GM18505 (cell line): ENCODE measurements around the gene LCORL.
A peak's percentile ranks its signal among the peaks of the same experiment; 100 is the strongest.
"Not testable (repeated sequence)": the region's sequence is repeated elsewhere in the genome, so short reads cannot be mapped to it uniquely, and the experiment has no call there.

Source experiments
- ATAC-seq: cut with Tn5 transposase; IDR thresholded peaks from one replicate; pipeline ENCODE4 v1.9.1; 2021; ENCODE audit not compliant: unreplicated experiment
- POLR2A ChIP-seq: IDR thresholded peaks from 4 replicates; pipeline ENCODE4 v1.6.1; 2011; ENCODE audit warnings: borderline replicate concordance; ENCODE audit not compliant: insufficient read depth, insufficient read length; ENCODE audit errors: extremely low read depth

The LCORL gene

GRCh38 chr4:18034099-18034498, 12.5 kb upstream of the LCORL start:
- ATAC-seq = no peak
- no peak for TF ChIP-seq POLR2A

DNA sequence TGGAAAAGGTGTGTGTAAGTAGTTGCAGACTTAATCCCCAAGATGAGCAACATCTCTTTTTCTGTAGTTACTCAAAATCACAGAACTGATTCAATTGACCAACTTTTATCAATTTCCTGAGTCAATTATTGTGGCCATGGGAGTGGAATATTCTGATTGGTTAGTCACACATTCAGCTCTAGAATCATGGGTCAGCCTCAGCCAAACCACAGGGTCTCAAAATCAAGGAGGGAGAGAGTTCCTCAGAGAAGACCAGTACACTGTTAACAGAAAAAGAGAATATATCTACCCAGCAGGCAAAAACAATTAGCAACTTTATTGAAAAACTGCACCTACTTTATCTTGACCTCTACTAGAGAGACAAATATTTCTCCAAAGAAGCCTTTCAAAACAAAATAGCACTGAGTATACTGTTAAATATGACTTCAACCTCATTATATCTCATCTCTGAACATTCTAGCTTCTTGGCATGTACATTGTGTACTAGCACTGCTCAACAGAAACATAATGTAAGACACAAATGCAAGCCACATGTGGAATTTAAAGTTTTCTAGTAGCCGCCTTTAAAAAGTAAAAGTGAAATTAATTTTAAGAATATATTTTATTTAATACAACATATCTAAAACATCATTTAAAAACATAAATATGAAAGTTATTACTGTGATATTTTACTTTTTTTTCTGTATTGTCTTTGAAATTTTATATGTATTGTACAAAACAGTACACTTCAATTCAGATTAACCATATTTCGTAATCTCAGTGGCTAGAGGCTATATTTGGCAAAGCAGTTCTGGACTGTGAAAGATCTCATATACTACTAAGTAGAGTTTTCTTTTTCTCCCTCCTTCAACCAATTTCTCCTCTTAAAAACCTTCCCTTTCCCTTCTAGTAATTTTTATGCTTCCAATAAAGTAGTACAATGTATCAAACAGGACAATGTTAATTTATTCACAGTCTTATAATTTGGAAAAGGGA, 11.8 kb upstream of the LCORL start:
- TF ChIP-seq POLR2A = no peak
- no peak for ATAC-seq

GRCh38 chr4:18025288-18025687, 3.7 kb upstream of the LCORL start:
- TF ChIP-seq POLR2A = no peak
- no peak for ATAC-seq

DNA sequence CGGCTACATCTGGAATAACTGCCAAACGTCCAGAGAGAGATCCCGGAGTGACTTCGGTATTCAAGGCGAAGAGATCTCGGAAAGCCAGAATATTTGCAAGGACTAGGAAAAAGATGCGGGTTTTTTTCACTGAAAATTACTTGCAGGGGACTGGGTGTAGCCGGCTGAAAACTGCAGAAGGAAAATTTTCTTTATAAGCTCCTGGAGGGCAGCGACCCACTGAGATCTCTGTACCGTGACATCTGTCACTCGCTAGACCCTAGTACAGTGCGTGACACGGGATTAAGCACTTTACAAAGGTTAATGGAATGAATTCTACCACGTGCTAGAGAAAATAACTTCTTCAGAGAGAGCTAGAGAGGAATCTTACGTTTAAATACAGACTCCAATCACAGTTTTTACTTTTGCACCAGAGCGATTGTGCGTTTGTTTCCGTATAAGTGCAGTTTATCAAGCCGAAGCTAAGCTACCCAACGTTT, 1.1 kb upstream of the LCORL start:
- no peak for TF ChIP-seq POLR2A
- ATAC-seq = no peak

GRCh38 chr4:18021470-18021719, 160 bp downstream of the LCORL start:
- ATAC-seq = peak; percentile 10
- no peak for TF ChIP-seq POLR2A

DNA sequence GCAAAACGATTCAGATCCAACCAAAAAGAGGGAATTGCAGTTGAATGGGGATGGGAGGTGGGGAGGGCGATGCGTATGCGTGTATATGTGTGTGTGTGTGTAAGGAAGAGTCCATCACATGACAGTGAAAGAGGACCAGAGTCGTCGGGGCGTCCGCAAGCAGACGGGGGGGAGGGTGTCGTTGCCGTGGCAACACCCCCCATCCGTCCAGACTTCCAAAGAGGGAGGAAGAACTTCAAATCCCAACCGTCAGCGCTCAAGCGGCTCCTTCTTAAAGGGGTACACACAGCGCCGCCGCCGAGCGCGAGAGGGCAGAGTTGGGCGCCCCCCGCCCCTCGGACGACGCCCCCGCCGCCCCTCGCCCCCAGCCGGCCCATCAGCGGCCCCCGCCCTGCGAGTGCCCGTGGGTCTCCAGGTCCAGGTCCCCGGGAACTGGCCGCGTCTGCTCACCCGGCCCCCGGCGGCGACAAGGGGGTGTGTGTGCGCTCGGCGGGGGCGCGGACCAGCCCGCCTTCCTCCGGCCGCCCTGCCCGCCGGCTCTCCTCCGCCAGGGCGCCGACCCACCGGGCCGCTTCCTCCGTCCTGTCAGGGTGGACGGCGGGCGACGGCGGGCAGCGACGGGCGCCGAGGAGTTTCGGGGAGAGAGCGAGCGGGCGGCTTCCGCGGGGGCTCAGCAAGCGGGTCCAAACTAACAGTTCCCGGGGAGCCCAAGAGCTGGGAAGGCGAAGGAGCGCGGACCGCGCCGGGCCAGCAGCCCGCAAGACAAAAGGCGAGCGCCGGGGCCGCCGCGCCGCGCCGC, 685 bp downstream of the LCORL start:
- no peak for TF ChIP-seq POLR2A
- ATAC-seq = peak; percentile 20

DNA sequence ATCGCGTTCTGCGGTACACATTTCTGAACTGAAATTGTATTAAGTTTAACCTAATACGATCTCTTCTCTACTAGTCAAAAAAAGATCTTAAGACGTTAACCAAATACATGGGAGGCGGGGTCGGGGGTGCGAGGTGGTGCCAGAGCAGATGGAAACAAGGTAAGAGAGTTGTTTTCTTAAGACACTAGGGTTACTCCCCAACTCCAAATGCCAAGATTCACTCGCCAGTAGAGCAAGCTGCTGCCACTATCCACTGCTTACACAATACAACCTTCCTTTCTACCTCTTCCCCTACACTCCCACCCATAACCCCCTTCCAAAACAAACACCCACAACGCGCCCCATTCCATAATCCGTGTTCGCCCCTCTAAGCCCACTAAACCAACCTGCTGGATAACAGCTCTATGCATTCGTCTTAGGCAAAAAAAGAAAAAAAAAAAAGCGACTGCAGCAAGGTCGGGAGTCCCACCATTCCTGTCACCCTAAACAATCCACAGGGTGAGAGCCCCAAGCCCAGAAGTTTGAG, 1.3 kb downstream of the LCORL start:
- no peak for ATAC-seq
- no peak for TF ChIP-seq POLR2A

DNA sequence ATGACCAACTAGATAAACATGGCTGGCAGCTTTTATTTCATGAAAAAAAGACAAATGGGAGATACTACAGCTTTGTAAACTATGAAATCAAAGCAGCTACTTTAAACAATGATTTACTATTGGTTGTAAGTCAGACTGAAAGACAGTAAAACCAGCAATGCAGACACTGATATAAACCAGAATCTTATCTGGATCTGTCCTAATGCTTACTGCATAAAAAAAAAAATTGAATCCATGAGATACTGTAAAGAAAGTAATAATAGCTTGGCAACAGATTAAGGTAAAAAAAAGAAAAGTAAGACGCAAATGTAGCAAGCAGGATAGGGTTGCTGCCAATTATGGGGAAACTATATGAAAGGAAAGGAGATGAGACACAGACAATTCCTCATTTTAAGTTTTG, 7.3 kb downstream of the LCORL start:
- no peak for TF ChIP-seq POLR2A
- ATAC-seq = no peak

- no peak for ATAC-seq
- TF ChIP-seq POLR2A = no peak
Observed at GRCh38 chr4:18012807-18013462, 8.6 kb downstream of the LCORL start.

DNA sequence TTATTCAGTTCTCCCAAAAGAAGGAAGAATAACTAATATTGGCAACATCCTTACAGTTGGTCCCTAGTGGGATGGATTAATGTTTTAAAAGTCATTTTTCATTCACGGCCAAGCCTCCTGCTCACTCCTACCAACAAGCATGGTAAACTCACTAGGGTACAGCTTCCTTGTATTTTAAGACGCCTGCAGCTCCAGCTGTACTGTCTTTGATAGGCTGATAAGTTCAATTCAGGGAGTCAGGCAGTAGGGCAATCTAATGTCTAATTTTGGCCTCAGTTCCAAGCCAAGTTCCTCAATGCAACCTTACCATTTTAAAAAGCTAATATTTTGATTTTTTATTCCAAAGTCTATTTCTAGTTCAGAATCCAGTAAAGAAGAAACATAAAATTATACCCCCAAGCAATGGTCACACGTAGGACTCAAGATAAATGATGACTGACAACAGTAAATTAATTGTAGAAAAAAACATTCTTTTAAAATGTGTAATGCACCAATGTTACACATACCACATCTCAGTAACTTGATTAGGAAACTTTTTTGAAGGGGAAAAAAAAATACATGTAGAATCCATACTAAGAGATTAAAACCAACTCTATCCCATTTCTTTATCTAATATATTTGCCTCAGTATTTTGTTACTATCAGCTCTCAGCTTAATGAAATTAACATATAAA, 9.3 kb downstream of the LCORL start:
- ATAC-seq = no peak
- TF ChIP-seq POLR2A = no peak

DNA sequence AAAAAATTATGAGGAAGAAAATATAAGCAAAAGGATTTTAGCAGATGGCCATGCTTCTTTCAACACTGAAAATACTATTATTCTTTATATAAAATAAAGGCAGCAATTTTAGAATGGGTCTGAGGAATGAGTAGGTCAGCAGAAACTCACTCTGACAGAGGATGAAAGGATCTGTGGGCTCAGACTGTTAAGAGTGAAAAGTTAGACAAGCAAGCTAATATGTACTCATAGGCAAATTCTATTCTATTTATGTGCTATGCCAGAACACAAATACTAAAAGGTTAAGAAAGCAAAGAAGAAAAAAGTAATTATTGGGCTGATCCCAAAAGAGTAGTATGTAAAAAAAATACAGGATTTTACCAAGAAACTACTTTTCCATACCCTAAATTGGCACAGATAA, 13.9 kb downstream of the LCORL start:
- ATAC-seq = no peak

DNA sequence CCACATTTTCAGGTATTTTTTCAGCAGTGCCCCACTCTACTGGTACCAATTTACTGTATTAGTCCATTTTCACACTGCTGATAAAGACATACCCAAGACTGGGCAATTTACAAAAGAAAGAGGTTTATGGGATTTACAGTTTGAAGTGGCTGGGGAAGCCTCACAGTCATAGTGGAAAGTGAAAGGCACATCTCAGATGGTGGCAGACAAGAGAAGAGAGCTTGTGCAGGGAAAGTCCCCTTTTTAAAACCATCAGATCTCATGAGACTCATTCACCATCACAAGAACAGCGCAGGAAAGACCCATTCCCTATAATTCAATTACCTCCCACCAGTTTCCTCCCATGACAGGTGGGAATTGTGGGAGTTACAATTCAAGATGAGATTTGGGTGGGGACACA, 15.1 kb downstream of the LCORL start:
- ATAC-seq = not testable (repeated sequence)

More for the DNA sequence above, 13.9 kb downstream of the LCORL start:
- TF ChIP-seq POLR2A = no peak

GRCh38 chr4:17997129-17997528, 24.4 kb downstream of the LCORL start:
- no peak for ATAC-seq
- no peak for TF ChIP-seq POLR2A
